ENCODE data around the gene CELF2.

The CELF2 gene

DNA sequence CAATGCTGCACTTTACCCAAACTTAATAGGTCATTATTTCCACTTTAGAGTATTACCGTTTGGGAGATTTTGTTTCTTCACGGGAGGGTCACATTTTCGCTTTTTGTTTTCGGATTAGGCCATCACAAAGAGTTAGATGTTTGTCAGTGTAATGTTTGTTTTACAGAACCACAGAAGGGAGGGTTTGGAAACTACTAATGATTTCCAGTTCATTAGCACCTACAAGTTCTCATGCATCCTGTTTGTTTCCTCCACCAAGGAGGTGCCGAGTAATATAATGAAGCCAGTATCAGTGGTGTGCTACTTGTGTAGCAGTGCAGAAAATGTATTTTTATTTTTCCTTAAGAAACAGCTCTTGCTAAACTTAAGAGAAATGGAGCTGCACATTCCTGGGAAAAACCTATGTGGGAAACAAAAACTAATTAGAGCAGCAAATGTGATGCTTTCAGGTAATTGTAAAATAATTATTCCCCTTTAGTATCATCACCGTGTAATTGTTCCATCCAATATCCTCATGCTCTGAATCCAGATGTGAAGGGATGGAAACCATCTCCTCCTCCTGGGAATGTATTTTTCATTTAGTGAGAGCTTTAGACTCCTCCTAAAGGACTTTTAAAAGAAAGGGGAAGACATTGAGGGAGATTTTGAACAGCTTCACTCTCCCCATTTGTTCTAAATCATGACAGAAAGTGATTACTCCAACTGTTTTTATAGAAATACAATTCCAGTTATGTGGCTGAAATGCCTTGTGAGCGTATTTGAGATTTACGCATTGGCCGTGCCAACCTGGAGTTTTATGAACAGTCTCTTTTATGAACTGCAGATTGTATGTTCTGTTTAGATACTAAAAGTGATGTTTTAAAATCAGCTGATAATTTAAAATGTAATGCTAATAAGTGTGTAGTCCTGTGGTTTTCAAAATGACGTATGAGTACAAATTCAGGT is 5.6 kb downstream of the CELF2 start:
- no peak for DNase-seq

GRCh38 chr10:11024596-11024995 is 6.9 kb downstream of the CELF2 start:
- DNase-seq: no peak

GRCh38 chr10:11025978-11026377 is 8.3 kb downstream of the CELF2 start:
- no peak for DNase-seq

GRCh38 chr10:11026773-11027172 is 9.1 kb downstream of the CELF2 start:
- DNase-seq: no peak

- DNase-seq: no peak
These were observed 17.1 kb downstream of the CELF2 start for GRCh38 chr10:11034762-11035161.

GRCh38 chr10:11035301-11035991 is 17.8 kb downstream of the CELF2 start:
- DNase-seq: no peak

DNA sequence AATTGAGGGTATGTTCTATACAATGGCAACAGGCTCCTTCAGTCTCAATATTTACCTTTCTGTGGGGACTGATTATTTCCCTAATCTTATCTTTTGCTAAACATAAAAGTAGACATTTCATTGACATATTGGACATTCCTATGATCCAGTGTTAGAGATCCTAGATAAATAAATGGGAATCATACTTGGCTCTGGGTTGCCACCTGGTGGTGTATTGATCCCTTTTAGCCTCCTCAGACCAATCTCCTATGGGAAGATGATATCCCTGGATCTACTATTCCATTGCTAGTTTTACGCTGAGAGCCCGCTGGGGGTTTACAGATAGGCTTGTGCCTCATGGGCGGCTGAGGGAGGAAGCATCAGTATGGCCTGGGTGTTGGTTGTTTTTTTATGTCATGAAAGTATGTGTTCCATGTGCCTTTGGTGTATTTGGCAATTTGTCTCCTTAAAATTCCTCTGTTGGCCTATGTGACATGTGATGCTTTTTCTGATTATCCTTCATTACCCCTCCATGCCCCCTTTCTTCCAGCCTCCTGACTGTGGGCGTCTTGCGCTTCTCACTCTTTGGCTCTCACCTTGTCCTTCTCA is 18.8 kb downstream of the CELF2 start:
- no peak for DNase-seq

- no peak for DNase-seq
These were observed 20.3 kb downstream of the CELF2 start for GRCh38 chr10:11037991-11038390.

- no peak for DNase-seq
These were observed 24.7 kb downstream of the CELF2 start for GRCh38 chr10:11042357-11042756.

GRCh38 chr10:11043039-11043438 is 25.4 kb downstream of the CELF2 start:
- DNase-seq: no peak

- no peak for DNase-seq
These were observed 25.9 kb downstream of the CELF2 start for GRCh38 chr10:11043446-11044127.

- DNase-seq: no peak
These were observed 27.8 kb downstream of the CELF2 start for GRCh38 chr10:11045487-11045886.

GRCh38 chr10:11045995-11046775 is 28.5 kb downstream of the CELF2 start:
- DNase-seq: no peak

- no peak for DNase-seq
These were observed 29.1 kb downstream of the CELF2 start for GRCh38 chr10:11046776-11047160.

- DNase-seq: no peak
These were observed 31.1 kb downstream of the CELF2 start for GRCh38 chr10:11048707-11049278.

- no peak for DNase-seq
These were observed 32.1 kb downstream of the CELF2 start for GRCh38 chr10:11049806-11050205.

DNA sequence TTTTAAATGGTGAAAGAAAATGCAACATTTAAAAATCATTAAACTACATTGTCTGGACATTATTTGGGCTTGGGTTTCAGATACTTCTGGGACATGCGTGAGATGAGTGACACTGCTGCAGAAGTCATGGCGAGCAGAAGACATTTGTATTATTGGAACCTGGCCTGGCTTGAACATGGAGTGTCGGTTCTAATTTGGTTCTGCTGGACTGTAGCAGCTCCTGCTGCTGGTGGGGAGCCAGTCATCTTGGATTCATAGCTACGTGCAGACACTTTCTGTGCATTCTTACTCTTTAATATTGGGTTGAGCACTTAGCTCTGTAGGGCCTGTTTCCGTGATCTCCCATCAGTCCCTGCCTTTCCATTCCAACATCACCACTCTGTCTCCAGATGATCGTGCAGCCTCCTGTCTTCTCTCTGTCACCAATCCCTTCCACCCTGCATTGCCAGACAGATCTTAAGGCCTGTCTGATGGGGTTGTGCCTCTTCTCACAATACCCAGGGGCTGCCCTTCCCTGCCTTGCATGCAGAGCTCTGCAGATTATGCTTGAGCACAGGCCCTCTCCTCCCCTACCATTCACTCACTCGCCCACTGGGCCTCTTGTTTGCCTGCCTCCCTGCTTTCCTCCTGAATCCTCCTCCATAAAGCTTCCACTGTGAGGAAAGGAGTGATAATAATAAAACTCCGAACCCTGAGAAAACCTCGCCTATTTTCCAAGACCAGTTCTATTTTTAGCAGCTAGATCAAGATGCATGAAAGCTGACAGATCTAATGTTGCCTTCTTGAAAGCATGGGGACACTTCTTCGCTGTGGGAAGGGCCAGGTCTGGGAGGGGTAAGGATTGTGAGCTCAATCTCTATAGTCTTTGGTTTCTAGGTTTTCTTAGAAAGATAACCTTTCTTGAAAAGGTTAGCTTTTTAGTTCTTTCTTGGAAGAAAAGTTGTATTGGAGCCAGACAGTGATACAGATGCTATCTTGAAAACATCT is 32.9 kb downstream of the CELF2 start:
- DNase-seq: no peak

DNA sequence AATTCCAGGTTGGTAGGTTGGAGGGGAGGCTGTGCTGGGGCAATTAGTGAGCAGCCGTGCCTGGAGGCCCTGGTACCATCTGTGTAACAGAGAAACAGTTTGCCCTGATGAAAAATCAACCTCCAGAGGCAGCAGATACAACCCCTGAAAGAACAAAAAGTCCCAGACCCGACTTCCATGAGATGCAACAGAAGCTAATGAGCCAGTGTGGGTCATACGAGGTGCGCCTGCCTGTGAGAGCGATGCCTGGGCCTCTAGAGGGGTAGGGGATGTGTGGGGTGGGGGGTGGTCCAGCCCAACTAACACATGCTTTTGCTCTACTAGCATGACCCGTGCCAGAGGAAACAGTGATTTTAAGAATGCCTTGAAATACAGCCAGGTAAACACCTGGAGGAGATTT is 39.3 kb downstream of the CELF2 start:
- no peak for DNase-seq

DNA sequence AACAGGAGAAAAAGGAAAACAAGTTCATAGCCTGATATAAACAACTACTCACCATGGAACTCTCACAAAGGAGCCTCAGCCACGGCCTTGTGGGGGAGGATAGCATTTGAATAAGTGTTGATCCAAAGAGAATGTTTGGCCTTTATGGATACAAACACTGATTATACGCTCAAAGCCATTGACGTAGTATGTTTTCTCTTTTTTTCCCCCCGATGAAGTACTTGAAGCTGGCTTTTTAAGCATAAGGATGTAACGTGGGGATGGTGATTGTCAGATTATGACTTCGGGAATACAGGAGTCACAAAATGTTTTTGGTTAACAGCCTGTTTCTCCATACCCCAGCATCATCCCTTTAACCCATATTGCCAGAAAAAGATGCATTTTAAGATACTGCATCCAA is 39.8 kb downstream of the CELF2 start:
- DNase-seq: no peak

DNA sequence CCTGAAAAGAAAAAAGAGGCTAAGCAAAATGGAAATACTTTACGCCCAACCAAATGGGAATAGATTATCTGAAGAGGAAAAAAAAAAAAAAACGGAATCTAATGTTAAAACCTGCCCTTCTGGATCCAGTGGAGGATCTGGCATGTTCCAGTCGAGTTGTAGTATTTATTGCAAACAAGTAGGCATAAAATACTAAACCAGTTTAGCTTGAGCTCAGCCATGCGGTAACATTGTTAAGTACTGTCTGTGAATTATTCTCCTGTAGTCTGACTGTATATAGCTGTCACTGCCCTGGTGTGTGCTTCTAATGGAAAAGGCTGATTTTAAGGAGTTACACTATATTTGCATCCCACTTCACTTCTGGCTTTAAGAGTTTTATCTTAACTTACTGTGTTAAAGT is 40.3 kb downstream of the CELF2 start:
- no peak for DNase-seq

DNA sequence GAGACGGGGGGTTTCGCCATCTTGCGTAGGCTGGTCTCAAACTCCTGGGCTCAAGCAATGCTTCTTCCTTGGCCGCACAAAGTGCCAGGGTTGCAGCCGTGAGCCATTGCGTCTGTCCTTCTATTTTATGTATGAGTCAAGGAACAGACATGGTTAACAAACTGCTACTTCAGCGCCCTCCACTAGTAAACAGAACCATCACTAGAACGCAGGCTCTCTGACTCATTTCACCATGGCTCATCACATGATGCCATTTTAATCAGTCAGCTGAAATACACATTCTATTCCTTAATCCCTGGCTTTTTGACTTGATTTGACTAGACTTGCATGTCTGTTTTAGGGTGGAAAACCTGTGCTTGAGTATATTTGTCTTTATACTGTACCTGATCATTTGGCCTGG is 41.3 kb downstream of the CELF2 start:
- DNase-seq: no peak
